ENCODE measurements around the gene PPP1R14C.
A peak's percentile ranks its signal among the peaks of the same experiment; 100 is the strongest.

The PPP1R14C gene

GRCh38 chr6:150273457-150274309, 130.8 kb downstream of the PPP1R14C start:
- DNase-seq = no peak

- DNase-seq = no peak
Measured at GRCh38 chr6:150275489-150275888, 132.6 kb downstream of the PPP1R14C start.

- DNase-seq = no peak
Measured at GRCh38 chr6:150276168-150276936, 133.5 kb downstream of the PPP1R14C start.

GRCh38 chr6:150276937-150277742, 134.3 kb downstream of the PPP1R14C start:
- no peak for DNase-seq

GRCh38 chr6:150279533-150279932, 136.7 kb downstream of the PPP1R14C start:
- no peak for DNase-seq

GRCh38 chr6:150280703-150281102, 137.9 kb downstream of the PPP1R14C start:
- no peak for DNase-seq

- DNase-seq = no peak
Measured at GRCh38 chr6:150281767-150282166, 138.9 kb downstream of the PPP1R14C start.

GRCh38 chr6:150282806-150283205, 140.0 kb downstream of the PPP1R14C start:
- no peak for DNase-seq

- DNase-seq = no peak
Measured at GRCh38 chr6:150286460-150286859, 143.6 kb downstream of the PPP1R14C start.

GRCh38 chr6:150286912-150287311, 144.1 kb downstream of the PPP1R14C start:
- peak; percentile 31 for DNase-seq

- DNase-seq = no peak
Measured at GRCh38 chr6:150288456-150288855, 145.6 kb downstream of the PPP1R14C start.

- DNase-seq = no peak
Measured at GRCh38 chr6:150289454-150290071, 146.7 kb downstream of the PPP1R14C start.

GRCh38 chr6:150290429-150290828, 147.6 kb downstream of the PPP1R14C start:
- peak; percentile 81 for DNase-seq

GRCh38 chr6:150291968-150292710, 149.3 kb downstream of the PPP1R14C start:
- DNase-seq = no peak

- DNase-seq = no peak
Measured at GRCh38 chr6:150293019-150293418, 150.2 kb downstream of the PPP1R14C start.

- DNase-seq = peak; percentile 72
Measured at GRCh38 chr6:150293423-150294173, 150.8 kb downstream of the PPP1R14C start.

GRCh38 chr6:150296890-150297289, 154.0 kb downstream of the PPP1R14C start:
- DNase-seq = peak; percentile 38

GRCh38 chr6:150297327-150298029, 154.6 kb downstream of the PPP1R14C start:
- DNase-seq = peak; percentile 73

GRCh38 chr6:150298030-150298380, 155.2 kb downstream of the PPP1R14C start:
- no peak for DNase-seq

GRCh38 chr6:150298676-150299075, 155.8 kb downstream of the PPP1R14C start:
- no peak for DNase-seq

All from fibroblast of skin of right biceps (primary cell).